GM08714 (cell line): ENCODE measurements around the gene HLA-DOA.

Experiments used
- H3K4me3 ChIP-seq: fragments of 200-500 bp; sonication (Bioruptor generic); 2 replicates; pipeline ENCODE4 v1.5.1; 2014; ENCODE audit warnings: mild to moderate bottlenecking, low read length, inconsistent platforms
- ZNF274 ChIP-seq: IDR thresholded peaks from 2 replicates; pipeline ENCODE4 v1.6.1; 2012; ENCODE audit warnings: mild to moderate bottlenecking, low read depth, low read length

Gene HLA-DOA

DNA sequence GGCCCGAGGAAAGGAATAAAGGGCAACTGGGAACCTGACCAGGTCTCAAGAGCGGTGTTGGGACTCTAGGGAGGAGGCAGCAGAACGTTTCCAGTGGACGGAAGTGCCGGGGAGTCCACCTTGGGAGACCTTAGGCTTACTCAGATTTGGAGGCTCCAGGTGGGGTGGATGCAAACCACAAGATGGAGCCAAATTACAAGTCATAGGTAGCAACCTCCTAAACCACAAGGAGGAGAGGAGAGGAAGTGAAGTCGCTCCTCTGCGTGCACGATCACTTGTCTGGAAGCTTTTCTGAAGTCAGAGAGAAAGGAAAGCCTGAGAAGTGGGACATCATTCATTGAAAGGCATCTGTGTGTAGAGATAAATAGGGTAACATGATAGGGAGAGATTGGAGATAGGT lies 9.3 kb downstream of the HLA-DOA start:
- TF ChIP-seq ZNF274: no peak
- H3K4me3 ChIP-seq: no peak overlapping the region

DNA sequence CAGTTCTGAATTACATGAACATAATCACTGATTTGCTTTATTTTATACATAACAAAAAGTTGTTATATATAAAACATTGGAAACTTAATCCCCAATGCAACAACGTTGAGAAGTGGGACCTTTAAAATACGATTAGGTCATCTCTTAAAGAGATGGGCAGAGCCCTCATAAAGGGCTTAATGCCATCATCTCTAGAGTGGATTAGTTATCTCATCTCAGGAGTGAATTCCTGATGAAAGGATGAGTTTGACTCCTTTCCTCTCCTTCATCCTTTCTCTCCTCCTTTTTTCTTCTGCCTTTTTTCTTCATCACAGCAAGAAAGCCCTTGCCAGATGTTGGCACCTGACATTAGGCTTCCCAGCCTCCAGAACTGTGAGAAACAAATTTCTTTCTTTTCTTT lies 13.9 kb downstream of the HLA-DOA start:
- H3K4me3 ChIP-seq: no peak overlapping the region; the same call in 1 of the 2 replicates

DNA sequence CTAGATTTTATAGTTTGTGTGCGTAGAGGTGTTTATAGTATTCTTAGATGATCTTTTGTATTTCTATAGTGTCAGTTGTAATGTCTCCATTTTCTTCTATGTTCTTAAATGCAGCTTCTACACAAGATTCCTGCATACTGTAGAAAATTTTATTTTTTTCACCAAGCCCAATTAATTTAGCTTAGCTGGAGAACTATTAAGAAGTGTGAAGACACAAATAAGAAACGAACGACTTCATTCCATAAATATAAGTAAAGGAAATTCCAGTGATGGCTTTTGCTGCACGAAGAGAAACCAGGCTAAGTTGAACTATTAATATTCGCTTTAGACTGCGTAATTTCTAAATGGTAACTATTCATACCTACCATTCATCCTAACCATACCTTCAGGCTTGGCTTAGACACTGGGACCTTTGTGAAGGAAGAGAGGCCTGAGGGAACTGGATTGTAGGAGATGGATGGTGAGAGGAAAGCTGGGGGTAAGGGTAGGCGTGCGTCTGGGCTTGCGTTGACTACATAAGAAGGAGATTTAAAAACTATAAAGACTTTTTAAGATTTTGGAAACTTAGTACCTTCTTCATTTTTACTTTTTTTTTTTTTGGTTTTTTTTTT lies 15.9 kb downstream of the HLA-DOA start:
- TF ChIP-seq ZNF274: no peak
- H3K4me3 ChIP-seq: no peak overlapping the region

More for the DNA sequence above, 13.9 kb downstream of the HLA-DOA start:
- no peak for TF ChIP-seq ZNF274

DNA sequence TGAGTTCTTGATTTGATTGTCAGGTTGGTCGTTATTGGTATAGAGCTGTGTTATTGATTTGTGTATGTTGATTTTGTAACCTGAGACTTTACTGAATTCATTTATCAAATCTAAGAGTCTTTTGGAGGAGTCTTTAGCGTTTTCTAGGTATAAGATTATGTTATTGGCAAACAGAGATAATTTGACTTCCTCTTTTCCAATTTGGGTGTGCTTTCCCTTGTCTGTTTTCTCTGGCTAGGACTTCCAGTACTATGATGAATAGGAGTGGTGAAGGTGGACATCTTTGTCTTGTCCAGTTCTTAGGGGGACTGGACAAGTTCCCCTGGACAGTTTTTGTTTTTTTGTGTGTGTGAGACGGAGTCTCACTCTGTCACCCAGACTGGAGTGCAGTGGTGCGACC lies 17.4 kb downstream of the HLA-DOA start:
- H3K4me3 ChIP-seq: no peak overlapping the region
- no peak for TF ChIP-seq ZNF274

DNA sequence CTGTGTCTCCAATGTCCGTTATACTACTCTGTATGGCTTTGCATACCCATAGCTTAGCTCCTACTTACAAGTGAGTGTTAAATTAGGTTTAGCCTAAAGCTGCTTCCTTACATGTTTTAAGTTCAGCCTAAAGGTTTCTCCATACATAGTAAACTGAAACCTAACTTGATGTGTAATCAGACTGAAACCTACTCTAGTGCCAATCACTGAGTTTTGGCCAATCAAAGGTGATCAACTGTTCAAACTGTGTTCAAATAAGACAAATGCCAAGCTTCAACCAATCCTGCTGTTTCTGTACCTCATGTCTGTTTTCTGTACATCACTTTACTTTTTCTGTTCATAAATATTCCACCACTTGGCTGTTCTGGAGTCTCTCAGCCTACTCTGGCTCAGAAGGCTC lies 20.0 kb downstream of the HLA-DOA start:
- H3K4me3 ChIP-seq: no peak overlapping the region
- no peak for TF ChIP-seq ZNF274

DNA sequence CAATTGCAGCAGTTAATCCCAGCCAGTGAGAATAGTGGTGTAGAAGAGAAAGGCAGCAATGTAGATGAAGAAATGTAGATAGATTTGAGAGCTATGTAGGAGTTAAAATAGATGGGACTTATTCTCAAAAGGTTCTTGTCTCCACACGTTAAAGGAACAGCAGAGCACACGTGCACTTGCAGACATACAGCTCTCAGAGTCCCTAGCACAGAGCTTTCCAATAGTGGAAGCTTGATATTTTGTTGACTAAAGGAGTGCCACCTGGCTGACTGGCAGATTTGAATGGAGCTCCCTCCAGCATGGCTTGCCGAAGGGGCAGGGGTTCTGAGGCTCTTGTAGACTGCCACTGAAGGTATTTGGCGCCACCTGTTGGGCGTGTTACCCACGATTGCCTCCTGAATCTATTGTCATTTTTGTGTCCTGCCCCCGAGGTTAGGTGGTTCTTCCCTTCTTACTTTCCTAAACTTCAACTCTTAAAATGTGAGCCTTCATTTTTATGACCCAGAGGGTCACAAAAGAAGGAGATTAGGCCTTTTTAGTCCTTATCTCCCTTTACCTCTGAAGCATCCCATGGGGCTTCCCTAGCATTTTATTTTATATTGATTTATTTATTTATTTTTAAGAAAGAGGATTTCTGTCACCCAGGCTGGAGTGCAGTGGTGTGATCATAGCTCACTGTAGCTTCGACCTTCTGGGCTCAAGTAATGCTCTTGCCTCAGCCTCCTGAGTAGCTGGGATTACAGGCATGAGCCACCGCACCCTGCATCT lies 24.6 kb downstream of the HLA-DOA start:
- H3K4me3 ChIP-seq: no peak overlapping the region
- TF ChIP-seq ZNF274: no peak

DNA sequence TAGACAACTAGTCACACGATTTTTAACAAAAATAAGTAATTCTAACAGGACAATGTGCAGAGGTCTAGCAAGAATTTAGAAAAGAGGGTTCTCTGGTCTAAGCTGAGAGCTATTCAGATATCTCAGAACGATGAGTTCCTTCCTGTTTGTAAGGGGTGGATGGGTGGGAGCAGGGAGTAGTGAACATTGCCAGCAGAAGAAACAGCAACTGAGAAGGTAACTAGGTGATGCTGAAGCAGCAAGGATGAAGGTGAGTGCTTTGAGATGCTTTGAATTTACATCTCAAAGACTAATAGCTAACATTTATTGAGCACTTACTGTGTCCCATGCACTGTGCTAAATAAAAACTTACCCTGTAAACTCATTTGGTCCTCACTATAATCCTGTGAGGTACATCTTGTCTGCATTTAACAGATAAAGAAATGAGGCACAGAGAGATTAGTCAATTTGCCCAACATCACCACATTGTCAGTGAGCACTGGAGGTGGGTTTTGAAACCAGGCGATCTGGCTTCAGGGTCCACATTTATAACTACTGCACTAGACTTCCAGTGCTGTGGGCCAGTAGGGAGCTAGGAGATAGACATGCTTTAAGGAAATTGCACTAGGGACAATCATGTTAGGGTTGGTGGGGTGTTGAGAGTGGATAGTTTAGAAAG lies 25.3 kb downstream of the HLA-DOA start:
- no peak overlapping the region for H3K4me3 ChIP-seq
- no peak for TF ChIP-seq ZNF274

DNA sequence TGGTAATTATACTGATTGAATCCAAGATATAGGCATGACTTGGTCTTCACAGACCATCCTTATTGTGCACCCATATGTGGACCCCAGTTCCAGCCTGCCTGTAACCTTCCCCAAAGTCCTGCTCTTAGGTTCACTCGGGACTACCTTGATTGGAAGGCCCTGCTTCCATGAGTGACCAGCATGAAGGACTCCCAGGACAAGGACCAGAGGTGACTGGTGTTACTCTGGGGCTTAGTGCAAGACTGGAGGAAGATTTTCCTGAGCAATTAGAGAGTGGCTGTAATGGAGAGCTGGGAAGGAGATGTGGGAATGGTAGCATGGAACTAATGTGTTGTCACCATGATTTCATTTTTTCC lies 25.9 kb downstream of the HLA-DOA start:
- H3K4me3 ChIP-seq: no peak overlapping the region
- TF ChIP-seq ZNF274: no peak

DNA sequence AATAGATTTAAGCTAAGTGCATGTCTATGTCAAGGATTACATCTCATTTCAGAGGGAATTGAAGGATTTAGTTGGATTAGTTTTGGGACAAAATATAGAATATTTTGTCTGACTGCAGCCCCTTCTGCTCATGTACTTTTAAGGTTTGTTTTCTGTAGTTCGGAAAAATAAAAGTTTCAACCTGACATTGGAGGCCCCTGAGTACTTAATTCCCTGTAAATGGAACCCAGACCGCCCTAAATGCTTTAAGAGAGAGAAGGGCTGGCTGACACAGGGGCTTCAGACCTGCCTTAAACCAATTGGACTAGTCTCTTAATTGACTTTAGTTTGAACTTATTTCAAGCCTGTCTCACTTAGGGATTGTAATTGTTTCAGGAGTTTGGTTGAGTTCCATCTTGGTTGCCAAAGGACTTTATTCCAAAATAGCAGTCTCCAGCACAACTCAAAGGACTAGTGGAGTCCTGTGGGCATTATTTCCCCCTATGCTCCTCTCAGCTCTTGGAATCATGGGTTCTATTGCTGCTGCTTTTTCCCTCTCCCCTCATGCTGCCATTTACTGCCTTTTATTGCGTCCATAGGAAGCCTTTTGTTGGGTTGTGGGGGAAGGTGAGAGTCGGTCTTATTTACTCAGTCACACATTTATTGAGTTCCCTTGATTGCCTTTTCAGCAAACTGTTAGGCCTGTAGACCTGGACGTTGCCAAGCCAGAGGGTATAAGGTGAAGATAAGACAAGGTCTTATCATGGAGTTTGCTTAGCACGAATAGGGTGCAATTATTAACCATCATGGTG lies 26.5 kb downstream of the HLA-DOA start:
- no peak overlapping the region for H3K4me3 ChIP-seq
- no peak for TF ChIP-seq ZNF274

DNA sequence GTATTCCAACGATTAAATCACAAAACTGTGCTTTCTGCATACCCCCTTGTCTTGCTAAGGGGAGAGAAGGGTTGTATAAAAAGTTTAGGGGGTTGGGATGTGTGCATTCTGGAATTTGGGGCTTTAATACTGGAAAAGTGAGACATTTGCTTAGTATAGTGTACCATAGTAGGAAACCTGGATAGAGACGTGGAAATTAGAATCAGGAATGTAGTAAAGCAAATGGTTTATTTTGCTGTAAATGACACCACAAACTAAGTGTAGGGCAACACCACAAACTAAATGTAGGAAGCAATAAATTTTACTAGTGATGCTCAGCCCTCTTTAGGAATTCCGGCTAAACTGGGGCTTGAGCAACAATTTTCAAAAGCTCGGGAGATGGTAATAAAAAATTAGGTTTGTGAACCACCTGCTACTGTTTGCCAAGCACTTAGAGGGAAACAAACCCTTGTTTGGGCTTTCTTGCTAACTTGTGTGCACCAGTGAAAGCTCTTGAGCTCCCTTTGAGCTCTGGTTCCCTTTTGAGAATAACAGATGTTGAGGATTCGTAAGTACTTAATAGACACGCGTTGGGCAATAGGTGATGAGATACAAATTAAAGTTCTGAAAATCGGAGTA lies 27.2 kb downstream of the HLA-DOA start:
- no peak overlapping the region for H3K4me3 ChIP-seq
- TF ChIP-seq ZNF274: no peak

DNA sequence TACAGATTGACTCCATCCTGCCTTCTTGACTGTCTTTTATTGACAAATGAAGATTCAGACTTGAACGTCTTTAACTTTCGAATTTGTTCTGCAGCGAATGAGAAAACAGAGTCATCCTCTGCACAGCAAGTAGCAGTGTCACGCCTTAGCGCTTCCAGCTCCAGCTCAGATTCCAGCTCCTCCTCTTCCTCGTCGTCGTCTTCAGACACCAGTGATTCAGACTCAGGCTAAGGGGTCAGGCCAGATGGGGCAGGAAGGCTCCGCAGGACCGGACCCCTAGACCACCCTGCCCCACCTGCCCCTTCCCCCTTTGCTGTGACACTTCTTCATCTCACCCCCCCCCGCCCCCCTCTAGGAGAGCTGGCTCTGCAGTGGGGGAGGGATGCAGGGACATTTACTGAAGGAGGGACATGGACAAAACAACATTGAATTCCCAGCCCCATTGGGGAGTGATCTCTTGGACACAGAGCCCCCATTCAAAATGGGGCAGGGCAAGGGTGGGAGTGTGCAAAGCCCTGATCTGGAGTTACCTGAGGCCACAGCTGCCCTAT lies 28.8 kb downstream of the HLA-DOA start:
- H3K4me3 ChIP-seq: no peak overlapping the region
- TF ChIP-seq ZNF274: no peak

DNA sequence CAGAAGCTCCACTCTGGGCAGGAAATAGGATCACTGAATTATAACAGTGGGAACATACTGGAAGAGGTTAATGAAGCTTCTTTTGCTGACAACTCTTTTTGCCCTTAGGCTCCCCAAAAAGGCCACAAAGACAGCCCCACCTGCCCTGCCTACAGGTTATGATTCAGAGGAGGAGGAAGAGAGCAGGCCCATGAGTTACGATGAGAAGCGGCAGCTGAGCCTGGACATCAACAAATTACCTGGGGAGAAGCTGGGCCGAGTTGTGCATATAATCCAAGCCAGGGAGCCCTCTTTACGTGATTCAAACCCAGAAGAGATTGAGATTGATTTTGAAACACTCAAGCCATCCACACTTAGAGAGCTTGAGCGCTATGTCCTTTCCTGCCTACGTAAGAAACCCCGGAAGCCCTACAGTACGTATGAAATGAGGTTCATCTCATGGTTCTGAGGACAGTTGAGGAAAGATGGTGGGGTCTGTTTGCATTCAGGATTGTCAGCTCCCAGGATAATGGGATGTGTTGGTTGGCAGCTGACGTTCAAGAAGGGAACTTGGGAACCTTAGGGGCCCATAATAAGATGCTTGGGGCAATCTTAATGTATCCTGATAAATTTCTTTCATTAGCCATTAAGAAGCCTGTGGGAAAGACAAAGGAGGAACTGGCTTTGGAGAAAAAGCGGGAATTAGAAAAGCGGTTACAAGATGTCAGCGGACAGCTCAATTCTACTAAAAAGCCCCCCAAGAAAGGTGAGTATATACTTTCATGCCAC lies 29.5 kb downstream of the HLA-DOA start:
- no peak for TF ChIP-seq ZNF274
- H3K4me3 ChIP-seq: no peak overlapping the region

DNA sequence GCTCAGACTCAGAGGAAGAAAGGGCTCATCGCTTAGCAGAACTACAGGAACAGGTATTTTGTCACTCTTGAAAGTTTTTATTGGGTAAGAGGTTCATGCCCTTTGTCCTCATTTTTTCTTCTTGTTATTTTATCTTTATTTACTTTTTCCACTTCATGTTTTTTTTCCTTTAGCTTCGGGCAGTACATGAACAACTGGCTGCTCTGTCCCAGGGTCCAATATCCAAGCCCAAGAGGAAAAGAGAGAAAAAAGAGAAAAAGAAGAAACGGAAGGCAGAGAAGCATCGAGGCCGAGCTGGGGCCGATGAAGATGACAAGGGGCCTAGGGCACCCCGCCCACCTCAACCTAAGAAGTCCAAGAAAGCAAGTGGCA lies 31.5 kb downstream of the HLA-DOA start:
- H3K4me3 ChIP-seq: no peak overlapping the region
- TF ChIP-seq ZNF274: no peak
